WTC11 (cell line): ENCODE measurements around the gene ORAI1.

Source experiments
- CTCF ChIP-seq: fragments of 200-600 bp; IDR thresholded peaks from 2 replicates; pipeline ENCODE4 v1.8.0; 2022; ENCODE audit warnings: antibody characterized with exemption
- E2F1 ChIP-seq: sonication (generic); formaldehyde crosslinking; IDR thresholded peaks from 2 replicates; pipeline ENCODE4 v1.8.0; 2022; ENCODE audit warnings: mild to moderate bottlenecking, missing genetic modification reagents
- NFYB ChIP-seq: sonication (generic); formaldehyde crosslinking; conservative IDR thresholded peaks from 2 replicates; pipeline ENCODE4 v1.8.0; 2022; ENCODE audit warnings: low read depth, missing genetic modification reagents
- NR3C1 ChIP-seq: sonication (generic); formaldehyde crosslinking; conservative IDR thresholded peaks from 2 replicates; pipeline ENCODE4 v1.8.1; 2023; ENCODE audit warnings: low read depth, mild to moderate bottlenecking, missing genetic modification reagents
- SP1 ChIP-seq: sonication (generic); formaldehyde crosslinking; conservative IDR thresholded peaks from 2 replicates; pipeline ENCODE4 v1.8.1; 2022; ENCODE audit warnings: missing genetic modification reagents
- TCF7 ChIP-seq: sonication (generic); formaldehyde crosslinking; IDR thresholded peaks from 2 replicates; pipeline ENCODE4 v1.8.0; 2022; ENCODE audit warnings: mild to moderate bottlenecking, low read depth, missing genetic modification reagents, moderate library complexity
- ZNF138 ChIP-seq: sonication (generic); formaldehyde crosslinking; conservative IDR thresholded peaks from 2 replicates; pipeline ENCODE4 v1.8.1; 2022; ENCODE audit warnings: mild to moderate bottlenecking, moderate library complexity, missing genetic modification reagents
- TF ChIP-seq, protein P1 (sequence below): sonication (generic); formaldehyde crosslinking; conservative IDR thresholded peaks from 2 replicates; pipeline ENCODE4 v1.8.1; 2023; ENCODE audit warnings: mild to moderate bottlenecking, low read depth, missing genetic modification reagents, moderate library complexity
- TF ChIP-seq, protein P2 (sequence below): sonication (generic); formaldehyde crosslinking; IDR thresholded peaks from 2 replicates; pipeline ENCODE4 v1.8.1; 2023; ENCODE audit warnings: mild to moderate bottlenecking, moderate library complexity, missing genetic modification reagents

- TF ChIP-seq, protein P1, sequence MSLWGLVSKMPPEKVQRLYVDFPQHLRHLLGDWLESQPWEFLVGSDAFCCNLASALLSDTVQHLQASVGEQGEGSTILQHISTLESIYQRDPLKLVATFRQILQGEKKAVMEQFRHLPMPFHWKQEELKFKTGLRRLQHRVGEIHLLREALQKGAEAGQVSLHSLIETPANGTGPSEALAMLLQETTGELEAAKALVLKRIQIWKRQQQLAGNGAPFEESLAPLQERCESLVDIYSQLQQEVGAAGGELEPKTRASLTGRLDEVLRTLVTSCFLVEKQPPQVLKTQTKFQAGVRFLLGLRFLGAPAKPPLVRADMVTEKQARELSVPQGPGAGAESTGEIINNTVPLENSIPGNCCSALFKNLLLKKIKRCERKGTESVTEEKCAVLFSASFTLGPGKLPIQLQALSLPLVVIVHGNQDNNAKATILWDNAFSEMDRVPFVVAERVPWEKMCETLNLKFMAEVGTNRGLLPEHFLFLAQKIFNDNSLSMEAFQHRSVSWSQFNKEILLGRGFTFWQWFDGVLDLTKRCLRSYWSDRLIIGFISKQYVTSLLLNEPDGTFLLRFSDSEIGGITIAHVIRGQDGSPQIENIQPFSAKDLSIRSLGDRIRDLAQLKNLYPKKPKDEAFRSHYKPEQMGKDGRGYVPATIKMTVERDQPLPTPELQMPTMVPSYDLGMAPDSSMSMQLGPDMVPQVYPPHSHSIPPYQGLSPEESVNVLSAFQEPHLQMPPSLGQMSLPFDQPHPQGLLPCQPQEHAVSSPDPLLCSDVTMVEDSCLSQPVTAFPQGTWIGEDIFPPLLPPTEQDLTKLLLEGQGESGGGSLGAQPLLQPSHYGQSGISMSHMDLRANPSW = no peak
- TF ChIP-seq NR3C1 (CRISPR knock-in tag) = no peak
- no peak for TF ChIP-seq ZNF138
- TF ChIP-seq NFYB (CRISPR knock-in tag) = no peak
- TF ChIP-seq TCF7 = no peak
- TF ChIP-seq SP1 (CRISPR knock-in tag) = no peak
- TF ChIP-seq, protein P2, sequence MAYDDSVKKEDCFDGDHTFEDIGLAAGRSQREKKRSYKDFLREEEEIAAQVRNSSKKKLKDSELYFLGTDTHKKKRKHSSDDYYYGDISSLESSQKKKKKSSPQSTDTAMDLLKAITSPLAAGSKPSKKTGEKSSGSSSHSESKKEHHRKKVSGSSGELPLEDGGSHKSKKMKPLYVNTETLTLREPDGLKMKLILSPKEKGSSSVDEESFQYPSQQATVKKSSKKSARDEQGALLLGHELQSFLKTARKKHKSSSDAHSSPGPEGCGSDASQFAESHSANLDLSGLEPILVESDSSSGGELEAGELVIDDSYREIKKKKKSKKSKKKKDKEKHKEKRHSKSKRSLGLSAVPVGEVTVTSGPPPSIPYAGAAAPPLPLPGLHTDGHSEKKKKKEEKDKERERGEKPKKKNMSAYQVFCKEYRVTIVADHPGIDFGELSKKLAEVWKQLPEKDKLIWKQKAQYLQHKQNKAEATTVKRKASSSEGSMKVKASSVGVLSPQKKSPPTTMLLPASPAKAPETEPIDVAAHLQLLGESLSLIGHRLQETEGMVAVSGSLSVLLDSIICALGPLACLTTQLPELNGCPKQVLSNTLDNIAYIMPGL (CRISPR knock-in tag) = no peak
- no peak for TF ChIP-seq CTCF
- TF ChIP-seq E2F1 (CRISPR knock-in tag) = no peak
Observed at GRCh38 chr12:121668750-121669520, 42.6 kb downstream of the ORAI1 start.
